PC-9 (cell line): ENCODE measurements around the gene NEIL3. TPM values are rescaled to one million over a fixed set of nuclear protein-coding genes. Genes with fewer than 3 reads are reported as not detected.

Experiments
- BruUV-seq: library from RNA; stranded (reverse); fragments of 400-500 nt; replicated peaks from 2 replicates; lab custom pipeline; 2021; lab: Mats Ljungman, UMichigan
- CTCF ChIA-PET: fragments of 300-600 bp; sonication (Branson Sonifier 250); formaldehyde crosslinking; loops from one replicate; lab custom pipeline; 2022; ENCODE audit warnings: antibody characterized with exemption; lab: Charles Lee
- POLR2A ChIA-PET: fragments of 300-600 bp; sonication (Branson Sonifier 250); formaldehyde crosslinking; loops from one replicate; lab custom pipeline; 2022; ENCODE audit warnings: antibody characterized with exemption; ENCODE audit not compliant: unreplicated experiment; lab: Charles Lee
- DNase-seq, 2 experiments: peaks; one replicate each; pipeline versions ENCODE4 v3.0.0 to v3.0.0-alpha.2; 2015 to 2022; ENCODE audit warnings: mixed read lengths in 1 of 2
- H2AFZ ChIP-seq: fragments of 200-600 bp; sonication (generic); 2 replicates; pipeline ENCODE4 v1.8.1; 2017; ENCODE audit warnings: antibody characterized with exemption
- H3F3A ChIP-seq: fragments of 200-600 bp; sonication (generic); 2 replicates; pipeline ENCODE4 v1.8.1; 2017; ENCODE audit warnings: antibody characterized with exemption, mild to moderate bottlenecking, low read depth; ENCODE audit not compliant: insufficient read depth
- H3K27ac ChIP-seq: fragments of 200-600 bp; sonication (generic); 2 replicates; pipeline ENCODE4 v1.6.1; 2016; ENCODE audit warnings: mixed run types
- H3K27me3 ChIP-seq: fragments of 200-600 bp; sonication (generic); 2 replicates; pipeline ENCODE4 v1.6.1; 2016; ENCODE audit warnings: low read depth, mixed run types; ENCODE audit not compliant: insufficient read depth
- H3K36me3 ChIP-seq: fragments of 200-600 bp; sonication (generic); 2 replicates; pipeline ENCODE4 v1.6.1; 2016; ENCODE audit warnings: low read depth, mixed run types
- H3K4me1 ChIP-seq: fragments of 200-600 bp; sonication (generic); replicated peaks from 2 replicates; pipeline ENCODE4 v1.6.1; 2016; ENCODE audit warnings: mixed run types; ENCODE audit not compliant: insufficient read depth
- H3K4me2 ChIP-seq: fragments of 200-600 bp; sonication (generic); 2 replicates; pipeline ENCODE4 v1.6.1; 2017; ENCODE audit warnings: mixed run types
- H3K4me3 ChIP-seq: fragments of 200-600 bp; sonication (generic); 2 replicates; pipeline ENCODE4 v1.6.1; 2016; ENCODE audit warnings: mixed run types
- H3K79me2 ChIP-seq: fragments of 200-600 bp; sonication (generic); 2 replicates; pipeline ENCODE4 v1.6.1; 2017; ENCODE audit warnings: low read depth, mixed run types
- H3K9me2 ChIP-seq: fragments of 200-600 bp; sonication (generic); 2 replicates; pipeline ENCODE4 v1.8.1; 2017; ENCODE audit warnings: mild to moderate bottlenecking; ENCODE audit not compliant: insufficient read depth
- H3K9me3 ChIP-seq: fragments of 200-600 bp; sonication (generic); 2 replicates; pipeline ENCODE4 v1.8.1; 2016; ENCODE audit warnings: low read depth; ENCODE audit not compliant: insufficient read depth
- H4K20me1 ChIP-seq: fragments of 200-600 bp; sonication (generic); 2 replicates; pipeline ENCODE4 v1.8.1; 2017; ENCODE audit not compliant: insufficient read depth
- CTCF ChIP-seq: fragments of 200-600 bp; sonication (generic); conservative IDR thresholded peaks from 2 replicates; pipeline ENCODE4 v1.6.1; 2017; ENCODE audit warnings: mixed run types, antibody characterized with exemption, mild to moderate bottlenecking, moderate library complexity
- EZH2 ChIP-seq: fragments of 200-600 bp; sonication (generic); IDR thresholded peaks from 2 replicates; pipeline ENCODE4 v1.8.0; 2017; ENCODE audit warnings: antibody characterized with exemption, low read depth
- intact Hi-C: fragments of 100-400 bp; cut with micrococcal nuclease; formaldehyde crosslinking; loops from one replicate; pipeline ENCODE4 v1.10.0; 2022; ENCODE audit not compliant: unreplicated experiment
- total RNA-seq: library from RNA; stranded (reverse); gene quantifications from 2 replicates; pipeline ENCODE4 v1.2.3, GENCODE V29; 2021

The NEIL3 gene
- total RNA-seq, 1 experiment from 2014 or later, result 16.2 TPM

- POLR2A ChIA-PET, result no interaction called here
- TF ChIP-seq CTCF (no peak), EZH2 (no peak)
- no peak overlapping the region for H3K27ac ChIP-seq
These were observed 43.9 kb upstream of the NEIL3 start for GRCh38 chr4:177265729-177266128.

GRCh38 chr4:177266506-177266905, 43.2 kb upstream of the NEIL3 start:
- ChIA-PET CTCF (no interaction called here), POLR2A (no interaction called here)
- Histone ChIP-seq H3K9me2 (no peaks in the 10 kb centered on the region), H3K9me3 (no peaks in the 10 kb centered on the region), H3K27me3 (no peaks in the 10 kb centered on the region), H3F3A (no peaks in the 10 kb centered on the region), H3K27ac (no peak overlapping the region), H3K36me3 (no peaks in the 10 kb centered on the region), H3K4me1 (no peaks in the 10 kb centered on the region), H3K79me2 (no peaks in the 10 kb centered on the region), H2AFZ (no peak overlapping the region), H4K20me1 (no peaks in the 10 kb centered on the region), H3K4me2 (no peak overlapping the region), H3K4me3 (no peak overlapping the region)
- BruUV-seq, result no TSS peak
- TF ChIP-seq EZH2, result no peak
- TF ChIP-seq CTCF, result no peak
- no peak for DNase-seq
- intact Hi-C loops, result no loop called here

More at GRCh38 chr4:177265729-177266128, 43.9 kb upstream of the NEIL3 start:
- Histone ChIP-seq H4K20me1 (no peaks in the 10 kb centered on the region), H3K9me2 (no peaks in the 10 kb centered on the region), H3K79me2 (no peaks in the 10 kb centered on the region), H3K36me3 (no peaks in the 10 kb centered on the region), H3F3A (no peaks in the 10 kb centered on the region), H3K4me1 (no peaks in the 10 kb centered on the region), H2AFZ (no peak overlapping the region), H3K4me3 (no peak overlapping the region), H3K9me3 (no peaks in the 10 kb centered on the region), H3K27me3 (no peaks in the 10 kb centered on the region), H3K4me2 (no peak overlapping the region)
- BruUV-seq, result no TSS peak
- no peak for DNase-seq
- CTCF ChIA-PET, result no interaction called here
- intact Hi-C loops, result no loop called here

- no peaks in the 10 kb centered on the region for H3K36me3 ChIP-seq
- CTCF ChIA-PET, result no interaction called here
- POLR2A ChIA-PET, result no interaction called here
These were observed 41.8 kb upstream of the NEIL3 start for GRCh38 chr4:177267911-177268310.

More at GRCh38 chr4:177267911-177268310, 41.8 kb upstream of the NEIL3 start:
- H3K4me2 ChIP-seq, result no peak overlapping the region
- H3K4me1 ChIP-seq, result no peaks in the 10 kb centered on the region
- no peaks in the 10 kb centered on the region for H4K20me1 ChIP-seq
- no peaks in the 10 kb centered on the region for H3K27me3 ChIP-seq
- H3K27ac ChIP-seq, result no peak overlapping the region
- H3K9me3 ChIP-seq, result no peaks in the 10 kb centered on the region
- no peak overlapping the region for H2AFZ ChIP-seq
- DNase-seq, result no peak
- H3K4me3 ChIP-seq, result no peak overlapping the region
- H3F3A ChIP-seq, result no peaks in the 10 kb centered on the region
- BruUV-seq, result no TSS peak
- intact Hi-C loops, result no loop called here
- H3K9me2 ChIP-seq, result no peaks in the 10 kb centered on the region
- TF ChIP-seq CTCF (no peak), EZH2 (no peak)
- no peaks in the 10 kb centered on the region for H3K79me2 ChIP-seq
